GM10847 (cell line): ENCODE data around the gene ARPP21.

Experiments
- POLR2A ChIP-seq: IDR thresholded peaks from 2 replicates; pipeline ENCODE4 v1.6.1; 2011; ENCODE audit not compliant: insufficient read length; ENCODE audit errors: extremely low read depth

ARPP21 gene

DNA sequence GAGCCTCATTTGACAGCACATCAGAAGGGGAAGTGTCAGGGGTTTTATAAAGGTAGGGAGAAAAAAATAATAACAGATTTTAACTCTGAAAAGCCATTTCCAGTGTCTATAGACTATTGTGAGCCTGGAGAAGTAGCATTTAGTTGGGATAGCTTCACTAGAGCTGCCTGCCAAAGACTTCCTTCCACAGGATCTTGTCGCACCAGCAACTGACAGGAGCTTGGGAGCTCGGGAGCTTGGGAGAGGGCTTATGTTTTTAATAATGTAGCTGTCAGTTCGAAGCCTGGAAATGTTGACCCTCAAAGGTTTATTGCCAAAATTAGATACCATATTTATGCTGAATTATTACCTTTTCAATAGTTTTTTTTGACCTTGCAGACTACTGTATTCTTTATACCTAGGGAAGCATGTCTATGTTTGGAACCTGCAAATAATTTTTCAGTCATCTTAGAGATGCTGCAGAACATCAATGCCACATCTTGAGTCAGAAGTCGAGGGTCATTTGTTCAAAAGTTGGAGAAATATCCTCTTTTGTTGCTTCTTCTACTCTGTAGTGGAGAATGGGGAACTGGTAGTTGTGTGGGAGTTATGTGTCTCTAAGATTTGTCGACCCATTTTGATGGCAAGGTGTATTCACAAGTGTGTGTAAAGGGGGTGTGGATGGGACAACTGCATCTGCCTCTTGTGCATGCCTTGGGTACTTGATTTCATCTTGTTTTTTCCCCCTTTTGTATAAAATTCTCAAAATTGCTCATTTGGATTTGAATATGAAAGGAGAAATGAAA is 41.7 kb downstream of the ARPP21 start:
- no peak for TF ChIP-seq POLR2A

- TF ChIP-seq POLR2A = no peak
Measured at GRCh38 chr3:35685153-35685552, 45.8 kb downstream of the ARPP21 start.

DNA sequence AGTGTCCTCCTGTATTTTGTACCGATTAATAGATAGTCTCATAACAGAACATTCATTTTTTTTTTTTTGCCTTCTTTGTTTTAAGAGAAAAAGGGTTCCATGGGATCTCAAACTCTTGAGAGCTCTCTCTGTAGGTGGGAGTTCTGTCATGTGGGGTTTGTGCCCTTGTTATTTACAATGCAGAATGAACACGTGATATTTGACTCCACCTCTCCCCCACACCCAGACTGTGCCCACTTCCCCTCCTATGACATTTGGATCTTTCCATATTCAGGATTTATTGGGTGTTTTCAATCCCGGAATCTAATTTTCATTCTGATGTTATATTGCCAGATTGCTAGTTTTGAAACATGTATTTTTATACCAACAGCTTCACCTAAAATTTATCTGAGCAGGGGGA is 49.5 kb downstream of the ARPP21 start:
- no peak for TF ChIP-seq POLR2A

- no peak for TF ChIP-seq POLR2A
Measured at GRCh38 chr3:35690271-35690670, 50.9 kb downstream of the ARPP21 start.

GRCh38 chr3:35705904-35706303 is 66.6 kb downstream of the ARPP21 start:
- TF ChIP-seq POLR2A = no peak

DNA sequence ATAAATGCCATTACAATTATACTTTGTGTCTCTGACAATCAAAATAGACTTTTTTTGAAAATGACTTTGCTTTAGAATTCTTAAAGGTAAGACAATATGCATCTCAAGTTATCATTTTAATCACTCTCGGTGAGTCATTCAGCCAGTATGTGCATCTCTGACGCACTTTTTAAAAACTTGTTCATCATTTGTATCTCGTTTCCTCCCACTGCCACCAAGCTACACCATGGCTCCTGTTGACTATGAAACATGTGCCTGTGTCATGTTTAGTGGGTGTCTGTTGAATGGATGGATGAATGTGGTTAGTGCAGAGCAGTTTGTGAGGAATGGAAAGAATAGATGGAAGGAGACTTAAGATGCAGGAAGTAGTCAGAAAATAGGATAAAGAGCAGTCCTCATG is 68.6 kb downstream of the ARPP21 start:
- TF ChIP-seq POLR2A = no peak

DNA sequence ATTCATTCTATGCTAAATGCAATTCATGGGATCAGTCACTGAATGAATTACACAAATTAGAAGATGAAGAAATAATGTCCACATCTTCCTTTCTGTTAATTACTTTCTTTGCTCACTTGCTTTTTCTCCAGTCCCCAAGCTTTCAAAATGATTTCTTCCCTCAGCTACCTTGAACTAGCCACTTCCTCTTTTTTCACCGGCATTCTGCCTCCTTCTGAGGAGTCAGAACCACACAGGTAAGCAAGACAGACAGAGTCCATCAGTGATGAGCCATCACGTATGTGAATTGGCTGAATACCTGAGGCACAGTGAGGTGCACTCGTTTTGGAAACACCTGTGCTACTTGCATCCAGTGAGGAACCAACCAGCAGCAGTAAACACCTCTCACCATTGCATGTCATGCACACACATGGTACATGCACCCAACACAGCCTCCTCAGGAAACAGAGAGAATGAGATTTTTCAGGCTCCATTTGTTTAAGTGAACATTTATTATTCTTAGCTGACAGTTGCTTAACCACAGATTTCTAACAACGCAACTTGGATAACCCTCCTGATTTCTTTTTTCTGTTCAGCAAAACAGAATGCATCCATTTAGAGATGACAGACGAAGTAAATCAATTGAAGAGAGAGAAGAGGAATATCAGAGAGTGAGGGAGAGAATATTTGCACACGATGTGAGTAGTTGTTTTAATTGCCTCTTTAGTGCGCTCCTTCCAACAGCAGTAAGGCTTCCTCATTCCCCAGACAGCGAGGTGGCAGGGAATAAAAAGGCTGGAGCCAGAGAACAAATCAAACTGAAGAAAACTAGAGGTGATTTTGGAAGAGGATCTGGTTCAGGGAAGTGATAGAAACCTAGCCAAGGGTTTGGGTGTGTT is 69.3 kb downstream of the ARPP21 start:
- TF ChIP-seq POLR2A = no peak

GRCh38 chr3:35709691-35710090 is 70.4 kb downstream of the ARPP21 start:
- no peak for TF ChIP-seq POLR2A

DNA sequence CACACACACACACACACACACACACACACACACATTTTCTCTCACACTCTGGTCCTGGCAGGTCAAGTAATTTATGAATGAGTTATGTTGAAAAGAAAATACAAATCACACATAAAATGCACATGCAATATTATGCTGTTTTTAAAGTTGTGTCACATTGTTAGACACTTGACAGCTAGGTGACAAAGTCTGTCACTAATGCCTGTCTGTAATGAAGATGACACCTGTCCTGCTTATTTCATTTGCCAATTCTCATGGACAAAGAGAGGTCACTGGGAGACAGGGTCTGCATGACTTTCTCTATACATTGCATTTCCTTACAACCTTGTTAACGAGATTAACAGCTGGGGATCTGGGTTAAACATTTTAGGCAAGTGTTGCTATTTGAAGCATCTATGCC is 71.2 kb downstream of the ARPP21 start:
- no peak for TF ChIP-seq POLR2A

GRCh38 chr3:35718921-35719320 is 79.6 kb downstream of the ARPP21 start:
- no peak for TF ChIP-seq POLR2A

DNA sequence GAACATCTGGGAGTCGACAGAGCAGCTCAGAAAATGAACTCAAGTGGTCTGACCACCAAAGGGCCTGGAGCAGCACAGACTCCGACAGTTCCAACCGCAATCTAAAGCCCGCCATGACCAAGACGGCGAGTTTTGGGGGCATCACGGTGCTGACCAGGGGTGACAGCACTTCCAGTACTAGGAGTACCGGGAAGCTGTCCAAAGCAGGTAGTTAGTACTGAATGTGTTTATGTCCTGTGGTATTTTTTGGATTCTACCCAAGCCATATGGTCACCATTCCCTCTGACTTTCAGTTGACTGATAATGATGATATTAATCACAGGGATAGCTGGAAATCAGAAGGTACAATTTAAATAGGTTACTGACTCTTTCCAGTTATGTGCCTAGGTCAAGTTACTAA is 82.3 kb downstream of the ARPP21 start:
- TF ChIP-seq POLR2A = no peak

- TF ChIP-seq POLR2A = no peak
Measured at GRCh38 chr3:35722902-35723301, 83.6 kb downstream of the ARPP21 start.

- TF ChIP-seq POLR2A = no peak
Measured at GRCh38 chr3:35723480-35724097, 84.3 kb downstream of the ARPP21 start.

- no peak for TF ChIP-seq POLR2A
Measured at GRCh38 chr3:35724106-35724505, 84.8 kb downstream of the ARPP21 start.

- no peak for TF ChIP-seq POLR2A
Measured at GRCh38 chr3:35727179-35727578, 87.9 kb downstream of the ARPP21 start.

- TF ChIP-seq POLR2A = no peak
Measured at GRCh38 chr3:35733341-35733740, 94.0 kb downstream of the ARPP21 start.

DNA sequence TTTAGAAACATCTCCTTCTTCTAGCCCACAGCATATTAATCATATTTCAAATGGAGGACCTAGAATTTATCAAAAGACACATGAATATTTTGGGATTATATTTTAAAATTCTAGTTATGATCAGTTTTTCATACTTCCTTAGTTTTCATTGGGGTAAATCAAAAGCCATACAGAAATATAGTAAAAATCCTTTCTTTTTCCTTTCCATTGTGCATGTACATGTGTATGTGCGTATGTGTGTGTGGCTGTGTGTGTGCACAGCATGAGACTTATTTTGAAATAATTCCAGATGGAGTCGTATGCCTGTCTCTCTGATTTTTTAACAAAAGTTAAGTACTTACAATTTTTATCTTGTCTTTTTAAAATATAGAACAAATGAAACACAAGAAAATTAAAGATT is 94.5 kb downstream of the ARPP21 start:
- no peak for TF ChIP-seq POLR2A

DNA sequence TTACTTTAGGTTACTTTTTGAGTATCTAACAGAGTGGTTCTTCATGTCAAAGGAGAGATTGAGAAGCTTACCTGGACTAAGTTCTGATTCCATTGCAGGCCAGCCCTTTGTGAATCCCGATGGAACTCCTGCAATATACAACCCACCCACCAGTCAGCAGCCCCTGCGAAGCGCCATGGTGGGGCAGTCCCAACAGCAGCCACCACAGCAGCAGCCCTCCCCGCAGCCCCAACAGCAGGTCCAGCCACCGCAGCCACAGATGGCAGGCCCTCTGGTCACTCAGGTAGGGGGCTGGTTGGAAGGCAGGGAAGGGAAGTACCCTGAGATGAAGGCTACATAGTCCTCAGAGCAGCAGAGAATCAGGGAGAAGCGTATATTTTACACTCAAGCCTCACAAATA is 97.8 kb downstream of the ARPP21 start:
- no peak for TF ChIP-seq POLR2A
